GM18867 (cell line): Measurements from ENCODE around the gene ATP13A5.

Source experiments
- ATAC-seq: cut with Tn5 transposase; IDR thresholded peaks from one replicate; pipeline ENCODE4 v1.9.1; 2021; ENCODE audit warnings: mild to moderate bottlenecking, moderate library complexity; ENCODE audit not compliant: unreplicated experiment

The ATP13A5 gene

GRCh38 chr3:193378706-193379105 lies at the start of gene ATP13A5:
TSS of gene ATP13A5 (minus strand) at chr3:193378753. CDS start at chr3:193378725, 28 bp downstream.
- no peak for ATAC-seq

GRCh38 chr3:193418576-193419373 lies 40.2 kb upstream of the ATP13A5 start:
- ATAC-seq = no peak

GRCh38 chr3:193416629-193417028 lies 38.1 kb upstream of the ATP13A5 start:
- ATAC-seq = no peak

- no peak for ATAC-seq
Measured at GRCh38 chr3:193407688-193408087, 29.1 kb upstream of the ATP13A5 start.

GRCh38 chr3:193407112-193407511 lies 28.6 kb upstream of the ATP13A5 start:
- ATAC-seq = no peak

- ATAC-seq = no peak
Measured at GRCh38 chr3:193403307-193403706, 24.8 kb upstream of the ATP13A5 start.

- no peak for ATAC-seq
Measured at GRCh38 chr3:193400304-193400703, 21.8 kb upstream of the ATP13A5 start.

- ATAC-seq = no peak
Measured at GRCh38 chr3:193396451-193397244, 18.1 kb upstream of the ATP13A5 start.

GRCh38 chr3:193391902-193392301 lies 13.3 kb upstream of the ATP13A5 start:
- ATAC-seq = no peak

- ATAC-seq = no peak
Measured at GRCh38 chr3:193389335-193389734, 10.8 kb upstream of the ATP13A5 start.

- ATAC-seq = no peak
Measured at GRCh38 chr3:193388361-193388760, 9.8 kb upstream of the ATP13A5 start.

- ATAC-seq = no peak
Measured at GRCh38 chr3:193387596-193387995, 9.0 kb upstream of the ATP13A5 start.

GRCh38 chr3:193377591-193377990 lies 962 bp downstream of the ATP13A5 start:
- ATAC-seq = no peak

GRCh38 chr3:193375614-193376013 lies 2.9 kb downstream of the ATP13A5 start:
- no peak for ATAC-seq

- peak; percentile 87 for ATAC-seq
Measured at GRCh38 chr3:193372783-193373182, 5.8 kb downstream of the ATP13A5 start.

- no peak for ATAC-seq
Measured at GRCh38 chr3:193367868-193368267, 10.7 kb downstream of the ATP13A5 start.

GRCh38 chr3:193357291-193357690 lies 21.3 kb downstream of the ATP13A5 start:
- no peak for ATAC-seq

- ATAC-seq = no peak
Measured at GRCh38 chr3:193354423-193354822, 24.1 kb downstream of the ATP13A5 start.

GRCh38 chr3:193350744-193351143 lies 27.8 kb downstream of the ATP13A5 start:
- no peak for ATAC-seq

- no peak for ATAC-seq
Measured at GRCh38 chr3:193348686-193349085, 29.9 kb downstream of the ATP13A5 start.

- no peak for ATAC-seq
Measured at GRCh38 chr3:193347521-193348501, 30.7 kb downstream of the ATP13A5 start.
